IMR-90 (cell line): Measurements from ENCODE around the gene VPS4B. TPM values are rescaled to one million over a fixed set of nuclear protein-coding genes. Genes with fewer than 3 reads are reported as not detected.

Experiments used
- ATAC-seq: fragments of 200-7000 bp; cut with Tn5 transposase; 2 replicates; pipeline ENCODE4 v1.9.1; 2020; ENCODE audit warnings: low read depth, mild to moderate bottlenecking, moderate library complexity
- BruUV-seq: library from RNA; stranded (reverse); fragments of 400-500 nt; replicated peaks from 2 replicates; lab custom pipeline; 2021; lab: Mats Ljungman, UMichigan
- CTCF ChIA-PET: fragments of 300-600 bp; formaldehyde crosslinking; extraction: SDS; loops from one replicate; lab custom pipeline; 2021; ENCODE audit warnings: antibody characterized with exemption; lab: Yijun Ruan, JAX
- POLR2A ChIA-PET: fragments of 300-600 bp; sonication (Branson Sonifier 250); formaldehyde crosslinking; loops from one replicate; lab custom pipeline; 2022; ENCODE audit warnings: antibody characterized with exemption; ENCODE audit not compliant: unreplicated experiment; lab: Charles Lee
- DNase-seq: peaks from one replicate; pipeline ENCODE4 v3.0.0; 2013
- H2AFZ ChIP-seq: replicated peaks from 2 replicates; pipeline ENCODE3; 2013; ENCODE audit warnings: low read length, mild to moderate bottlenecking; ENCODE audit not compliant: poor library complexity
- H2AK5ac ChIP-seq: 2 replicates; pipeline ENCODE4 v1.6.1; 2013; ENCODE audit warnings: low read depth, low read length, inconsistent platforms
- H2AK9ac ChIP-seq: replicated peaks from 2 replicates; pipeline ENCODE3; 2013; ENCODE audit warnings: mild to moderate bottlenecking, low read depth, low read length, moderate library complexity; ENCODE audit not compliant: poor library complexity
- H2BK120ac ChIP-seq: 2 replicates; pipeline ENCODE4 v1.6.1; 2013; ENCODE audit warnings: low read depth, low read length, inconsistent platforms
- H2BK15ac ChIP-seq: 3 replicates; pipeline ENCODE4 v1.6.1; 2013; ENCODE audit warnings: low read depth, low read length, inconsistent platforms
- H2BK20ac ChIP-seq: 2 replicates; pipeline ENCODE4 v1.6.1; 2013; ENCODE audit warnings: low read depth, mild to moderate bottlenecking, inconsistent platforms, low read length, moderate library complexity
- H2BK5ac ChIP-seq: 2 replicates; pipeline ENCODE4 v1.6.1; 2013; ENCODE audit warnings: mild to moderate bottlenecking, low read depth, low read length, inconsistent platforms; ENCODE audit not compliant: poor library complexity, severe bottlenecking
- H3K14ac ChIP-seq: replicated peaks from 2 replicates; pipeline ENCODE4 v1.6.1; 2013; ENCODE audit warnings: low read depth, low read length, inconsistent platforms
- H3K18ac ChIP-seq: 2 replicates; pipeline ENCODE4 v1.6.1; 2013; ENCODE audit warnings: low read depth, low read length, control low read depth
- H3K23ac ChIP-seq: 2 replicates; pipeline ENCODE4 v1.6.1; 2013; ENCODE audit warnings: low read depth, low read length, inconsistent platforms
- H3K27ac ChIP-seq: 2 replicates; pipeline ENCODE4 v1.5.1; 2013; ENCODE audit warnings: mild to moderate bottlenecking, control low read depth, low read length; ENCODE audit not compliant: insufficient read depth
- H3K27me3 ChIP-seq: 2 replicates; pipeline ENCODE4 v1.6.1; 2013; ENCODE audit warnings: low read length; ENCODE audit not compliant: control insufficient read depth, insufficient read depth
- H3K36me3 ChIP-seq: 2 replicates; pipeline ENCODE4 v1.6.1; 2013; ENCODE audit warnings: low read length, mixed read lengths; ENCODE audit not compliant: control insufficient read depth, insufficient read depth
- H3K4ac ChIP-seq: 2 replicates; pipeline ENCODE4 v1.6.1; 2013; ENCODE audit warnings: low read depth, low read length, inconsistent platforms
- H3K4me1 ChIP-seq: 2 replicates; pipeline ENCODE4 v1.6.1; 2013; ENCODE audit warnings: low read length, mixed read lengths; ENCODE audit not compliant: control insufficient read depth, insufficient read depth
- H3K4me2 ChIP-seq: 2 replicates; pipeline ENCODE4 v1.6.1; 2013; ENCODE audit warnings: low read depth, mild to moderate bottlenecking, control low read depth, low read length, moderate library complexity
- H3K4me3 ChIP-seq: 2 replicates; pipeline ENCODE4 v1.5.1; 2013; ENCODE audit warnings: low read depth, mild to moderate bottlenecking, control low read depth, low read length, moderate library complexity; ENCODE audit not compliant: insufficient read depth
- H3K56ac ChIP-seq: 2 replicates; pipeline ENCODE4 v1.6.1; 2013; ENCODE audit warnings: low read length, inconsistent platforms; ENCODE audit not compliant: insufficient read depth; ENCODE audit errors: extremely low read depth
- H3K79me1 ChIP-seq, 2 experiments: 2 replicates each; pipeline ENCODE4 v1.6.1; 2013; ENCODE audit warnings: low read length in 2 of 2, inconsistent platforms in 1 of 2, low read depth in 1 of 2
- H3K9ac ChIP-seq: 2 replicates; pipeline ENCODE4 v1.6.1; 2013; ENCODE audit warnings: low read depth, low read length, control low read depth
- H3K9me1 ChIP-seq: 2 replicates; pipeline ENCODE4 v1.6.1; 2013; ENCODE audit warnings: low read length, inconsistent platforms; ENCODE audit not compliant: insufficient read depth
- H3K9me3 ChIP-seq: 2 replicates; pipeline ENCODE4 v1.6.1; 2013; ENCODE audit warnings: low read length; ENCODE audit not compliant: control insufficient read depth, insufficient read depth
- H4K20me1 ChIP-seq: 2 replicates; pipeline ENCODE4 v1.6.1; 2013; ENCODE audit warnings: low read length, inconsistent platforms; ENCODE audit not compliant: insufficient read depth
- H4K5ac ChIP-seq: 2 replicates; pipeline ENCODE4 v1.6.1; 2013; ENCODE audit warnings: mild to moderate bottlenecking, low read depth, low read length, control low read depth
- H4K8ac ChIP-seq, 2 experiments: 2 replicates each; pipeline ENCODE4 v1.6.1; 2013; ENCODE audit warnings: low read depth in 2 of 2, low read length in 2 of 2, control low read depth in 1 of 2, inconsistent platforms in 1 of 2
- H4K91ac ChIP-seq: 2 replicates; pipeline ENCODE4 v1.6.1; 2013; ENCODE audit warnings: low read depth, low read length, inconsistent platforms; ENCODE audit not compliant: insufficient read depth
- BHLHE40 ChIP-seq: fragments of 150-350 bp; IDR thresholded peaks from 2 replicates; pipeline ENCODE4 v1.6.1; 2016; ENCODE audit warnings: mild to moderate bottlenecking, low read depth, low read length
- CEBPB ChIP-seq: IDR thresholded peaks from 2 replicates; pipeline ENCODE4 v1.6.1; 2012; ENCODE audit warnings: low read depth, low read length, improper control_type of control experiment
- CHD1 ChIP-seq: IDR thresholded peaks from 2 replicates; pipeline ENCODE4 v1.6.1; 2012; ENCODE audit warnings: low read depth, low read length, improper control_type of control experiment
- FOS ChIP-seq: fragments of 150-350 bp; IDR thresholded peaks from 2 replicates; pipeline ENCODE4 v1.6.1; 2016; ENCODE audit warnings: low read depth, low read length
- MAFK ChIP-seq: IDR thresholded peaks from 2 replicates; pipeline ENCODE4 v1.6.1; 2012; ENCODE audit warnings: low read depth, low read length, improper control_type of control experiment
- MAZ ChIP-seq: IDR thresholded peaks from 2 replicates; pipeline ENCODE4 v1.6.1; 2012; ENCODE audit warnings: low read depth, mild to moderate bottlenecking, low read length, improper control_type of control experiment, moderate library complexity, borderline replicate concordance
- MXI1 ChIP-seq: IDR thresholded peaks from 2 replicates; pipeline ENCODE4 v1.6.1; 2012; ENCODE audit warnings: low read depth, mild to moderate bottlenecking, low read length, moderate library complexity, borderline replicate concordance
- NFE2L2 ChIP-seq: fragments of 150-350 bp; IDR thresholded peaks from 2 replicates; pipeline ENCODE4 v1.6.1; 2016; ENCODE audit warnings: low read depth, mild to moderate bottlenecking, low read length
- POLR2A ChIP-seq: IDR thresholded peaks from 2 replicates; pipeline ENCODE4 v1.6.1; 2012; ENCODE audit warnings: mild to moderate bottlenecking, low read depth, low read length
- RAD21 ChIP-seq: IDR thresholded peaks from 2 replicates; pipeline ENCODE4 v1.6.1; 2012; ENCODE audit warnings: low read length, improper control_type of control experiment
- RCOR1 ChIP-seq: IDR thresholded peaks from 2 replicates; pipeline ENCODE4 v1.6.1; 2012; ENCODE audit warnings: mild to moderate bottlenecking, low read length, improper control_type of control experiment; ENCODE audit not compliant: insufficient replicate concordance
- RFX5 ChIP-seq: IDR thresholded peaks from 2 replicates; pipeline ENCODE4 v1.8.0; 2012; ENCODE audit warnings: low read depth, mild to moderate bottlenecking, low read length, moderate library complexity
- SMC3 ChIP-seq: fragments of 150-350 bp; IDR thresholded peaks from 2 replicates; pipeline ENCODE4 v1.6.1; 2016; ENCODE audit warnings: low read depth, mild to moderate bottlenecking, antibody characterized with exemption, low read length, moderate library complexity
- WGBS, 2 experiments: methylation state at CpG; one replicate each; pipeline versions ENCODE4 v1.1.5 to v1.1.7; 2013; ENCODE audit warnings: missing lambda C conversion rate in 2 of 2; ENCODE audit not compliant: insufficient read length in 1 of 2; ENCODE audit errors: extremely low coverage in 2 of 2; 5-methylcytosine and 5-hydroxymethylcytosine counted together
- dilution Hi-C: fragments of 300-500 bp; cut with HindIII; formaldehyde crosslinking; loops from one replicate; pipeline ENCODE4 v1.14.3; 2018; ENCODE audit warnings: low sequenced_read_pairs; ENCODE audit not compliant: unreplicated experiment
- in situ Hi-C: fragments of 300-500 bp; cut with MboI; formaldehyde crosslinking; loops from 3 replicates; pipeline ENCODE4 v1.14.3; 2019; ENCODE audit warnings: low sequenced_read_pairs, inconsistent platforms, mixed read lengths
- intact Hi-C: fragments of 100-400 bp; cut with micrococcal nuclease; formaldehyde crosslinking; loops from 2 replicates; pipeline ENCODE4 v1.10.0; 2022
- polyA plus RNA-seq, 3 experiments: library from polyadenylated mRNA; depleted of rRNA; stranded (reverse); fragments of >200 nt; gene quantifications; 2 replicates each; pipeline ENCODE4 v1.2.3, GENCODE V29; 2012; ENCODE audit warnings: low replicate concordance in 1 of 3
- total RNA-seq: library from RNA; depleted of rRNA; stranded (reverse); fragments of >200 nt; gene quantifications from 2 replicates; pipeline ENCODE4 v1.2.3, GENCODE V29; 2012
- TF ChIP-seq, protein P1 (sequence below): conservative IDR thresholded peaks from 2 replicates; pipeline ENCODE4 v1.5.1; 2012; ENCODE audit warnings: mild to moderate bottlenecking, low read depth, low read length, improper control_type of control experiment
- TF ChIP-seq, protein P2 (sequence below): fragments of 150-350 bp; IDR thresholded peaks from 2 replicates; pipeline ENCODE4 v1.6.1; 2016; ENCODE audit warnings: low read depth, mild to moderate bottlenecking, low read length, moderate library complexity, borderline replicate concordance
- TF ChIP-seq, protein P3 (sequence below): fragments of 150-350 bp; IDR thresholded peaks from 2 replicates; pipeline ENCODE4 v1.6.1; 2017; ENCODE audit warnings: mild to moderate bottlenecking, antibody characterized with exemption, low read length, low read depth

The VPS4B gene
- total and polyA plus RNA-seq, 2 of the 4 experiments (the other 2 are of a cell fraction): 16.2 to 31.5 TPM

DNA sequence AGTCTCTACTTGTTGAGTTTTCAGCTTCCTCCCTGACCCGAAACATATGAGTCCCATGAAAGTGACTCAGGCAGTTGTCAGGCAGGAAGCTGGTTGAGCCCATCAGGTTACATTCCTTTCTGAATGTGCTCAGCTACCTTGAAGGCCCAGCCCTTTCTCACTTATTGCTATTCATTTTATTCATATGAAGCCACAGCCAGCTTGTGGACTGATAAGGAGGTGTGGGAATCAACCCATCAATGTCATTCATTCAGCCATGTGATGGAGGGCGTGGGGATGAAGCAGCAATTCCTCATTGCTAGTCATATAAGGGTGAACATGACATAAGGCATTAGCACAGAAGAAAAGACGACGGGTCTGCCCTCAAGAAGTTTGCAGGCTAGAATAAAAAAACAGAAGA is 5.3 kb upstream of the VPS4B start:
- H3K23ac ChIP-seq: no peak overlapping the region
- H3K9me1 ChIP-seq: peaks cover 5% of the 10 kb centered on the region; the same call in 1 of the 2 replicates
- BruUV-seq: no TSS peak
- no peak overlapping the region for H2AK9ac ChIP-seq
- no peak overlapping the region for H3K4me2 ChIP-seq
- no peaks in the 10 kb centered on the region for H3K36me3 ChIP-seq
- ChIA-PET CTCF (interaction anchor here (1.0 kb wide), 1 partner anchor 11 kb away, joined by 4 read pairs; no protein-coding TSS in a partner anchor), POLR2A (no interaction called here)
- H3K56ac ChIP-seq: no peak overlapping the region
- no peak overlapping the region for H2BK15ac ChIP-seq
- intact Hi-C loops (no loop called here), in situ Hi-C loops (no loop called here), dilution Hi-C loops (no loop called here)
- no peaks in the 10 kb centered on the region for H3K9me3 ChIP-seq
- H3K14ac ChIP-seq: no peak overlapping the region
- ATAC-seq (no peak), DNase-seq (no peak)
- no peak overlapping the region for H4K91ac ChIP-seq
- no peak overlapping the region for H2BK5ac ChIP-seq
- H4K8ac ChIP-seq: peak overlapping the region in 1 of 2 experiments; percentile 39; a peak in 1 of 4 replicates
- no peaks in the 10 kb centered on the region for H4K20me1 ChIP-seq
- no peak overlapping the region for H3K9ac ChIP-seq
- peak overlapping the region; percentile 72 for H2AFZ ChIP-seq
- no peak overlapping the region for H3K18ac ChIP-seq
- H3K4ac ChIP-seq: no peak overlapping the region
- no peak overlapping the region for H3K4me3 ChIP-seq
- no peak overlapping the region for H2BK20ac ChIP-seq
- peaks cover 10% of the 10 kb centered on the region for H3K27me3 ChIP-seq
- TF ChIP-seq, protein P1, sequence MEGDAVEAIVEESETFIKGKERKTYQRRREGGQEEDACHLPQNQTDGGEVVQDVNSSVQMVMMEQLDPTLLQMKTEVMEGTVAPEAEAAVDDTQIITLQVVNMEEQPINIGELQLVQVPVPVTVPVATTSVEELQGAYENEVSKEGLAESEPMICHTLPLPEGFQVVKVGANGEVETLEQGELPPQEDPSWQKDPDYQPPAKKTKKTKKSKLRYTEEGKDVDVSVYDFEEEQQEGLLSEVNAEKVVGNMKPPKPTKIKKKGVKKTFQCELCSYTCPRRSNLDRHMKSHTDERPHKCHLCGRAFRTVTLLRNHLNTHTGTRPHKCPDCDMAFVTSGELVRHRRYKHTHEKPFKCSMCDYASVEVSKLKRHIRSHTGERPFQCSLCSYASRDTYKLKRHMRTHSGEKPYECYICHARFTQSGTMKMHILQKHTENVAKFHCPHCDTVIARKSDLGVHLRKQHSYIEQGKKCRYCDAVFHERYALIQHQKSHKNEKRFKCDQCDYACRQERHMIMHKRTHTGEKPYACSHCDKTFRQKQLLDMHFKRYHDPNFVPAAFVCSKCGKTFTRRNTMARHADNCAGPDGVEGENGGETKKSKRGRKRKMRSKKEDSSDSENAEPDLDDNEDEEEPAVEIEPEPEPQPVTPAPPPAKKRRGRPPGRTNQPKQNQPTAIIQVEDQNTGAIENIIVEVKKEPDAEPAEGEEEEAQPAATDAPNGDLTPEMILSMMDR: no peak
- TF ChIP-seq MXI1: no peak
- no peak for TF ChIP-seq SMC3
- no peak for TF ChIP-seq POLR2A
- no peak for TF ChIP-seq RAD21
- no peak for TF ChIP-seq RFX5
- no peak for TF ChIP-seq BHLHE40
- TF ChIP-seq CEBPB: no peak
- no peak for TF ChIP-seq CHD1
- TF ChIP-seq FOS: no peak
- no peak for TF ChIP-seq MAZ
- TF ChIP-seq NFE2L2: no peak
- TF ChIP-seq, protein P2, sequence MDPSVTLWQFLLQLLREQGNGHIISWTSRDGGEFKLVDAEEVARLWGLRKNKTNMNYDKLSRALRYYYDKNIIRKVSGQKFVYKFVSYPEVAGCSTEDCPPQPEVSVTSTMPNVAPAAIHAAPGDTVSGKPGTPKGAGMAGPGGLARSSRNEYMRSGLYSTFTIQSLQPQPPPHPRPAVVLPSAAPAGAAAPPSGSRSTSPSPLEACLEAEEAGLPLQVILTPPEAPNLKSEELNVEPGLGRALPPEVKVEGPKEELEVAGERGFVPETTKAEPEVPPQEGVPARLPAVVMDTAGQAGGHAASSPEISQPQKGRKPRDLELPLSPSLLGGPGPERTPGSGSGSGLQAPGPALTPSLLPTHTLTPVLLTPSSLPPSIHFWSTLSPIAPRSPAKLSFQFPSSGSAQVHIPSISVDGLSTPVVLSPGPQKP: no peak
- no peak for TF ChIP-seq MAFK
- no peak for TF ChIP-seq RCOR1
- TF ChIP-seq, protein P3, sequence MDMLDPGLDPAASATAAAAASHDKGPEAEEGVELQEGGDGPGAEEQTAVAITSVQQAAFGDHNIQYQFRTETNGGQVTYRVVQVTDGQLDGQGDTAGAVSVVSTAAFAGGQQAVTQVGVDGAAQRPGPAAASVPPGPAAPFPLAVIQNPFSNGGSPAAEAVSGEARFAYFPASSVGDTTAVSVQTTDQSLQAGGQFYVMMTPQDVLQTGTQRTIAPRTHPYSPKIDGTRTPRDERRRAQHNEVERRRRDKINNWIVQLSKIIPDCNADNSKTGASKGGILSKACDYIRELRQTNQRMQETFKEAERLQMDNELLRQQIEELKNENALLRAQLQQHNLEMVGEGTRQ: no peak
- no peak overlapping the region for H4K5ac ChIP-seq
- peaks cover 0 to 9% of the 10 kb centered on the region in 2 experiments; a peak in 3 of 4 replicates for H3K79me1 ChIP-seq
- H3K27ac ChIP-seq: no peak overlapping the region
- WGBS, 2 experiments: 46% methylated on average over 4 of the region's 4 CpGs; no CpG with 5 or more reads in 1 of the 2 experiments
- no peaks in the 10 kb centered on the region for H3K4me1 ChIP-seq
- no peak overlapping the region; the same call in 1 of the 2 replicates for H2AK5ac ChIP-seq
- no peak overlapping the region for H2BK120ac ChIP-seq
